IPS-18a (cell line): ENCODE results near the gene UGT1A7.
A peak's percentile ranks its signal among the peaks of the same experiment; 100 is the strongest.
"Not testable (repeated sequence)": the region's sequence is repeated elsewhere in the genome, so short reads cannot be mapped to it uniquely, and the experiment has no call there.

Experiments
- H3K27ac ChIP-seq: one replicate; pipeline ENCODE4 v1.5.1; 2013; ENCODE audit warnings: low read length
- H3K27me3 ChIP-seq: one replicate; pipeline ENCODE4 v1.6.1; 2013; ENCODE audit warnings: mild to moderate bottlenecking, low read length; ENCODE audit not compliant: control insufficient read depth, insufficient read depth
- H3K36me3 ChIP-seq: one replicate; pipeline ENCODE4 v1.6.1; 2013; ENCODE audit warnings: low read depth, low read length; ENCODE audit not compliant: control insufficient read depth
- H3K4me1 ChIP-seq: one replicate; pipeline ENCODE4 v1.6.1; 2013; ENCODE audit warnings: low read depth, low read length; ENCODE audit not compliant: control insufficient read depth
- H3K4me3 ChIP-seq: one replicate; pipeline ENCODE4 v1.5.1; 2013; ENCODE audit warnings: low read length
- H3K9ac ChIP-seq: one replicate; pipeline ENCODE4 v1.6.1; 2013; ENCODE audit warnings: mild to moderate bottlenecking, low read length, moderate library complexity
- H3K9me3 ChIP-seq: one replicate; pipeline ENCODE4 v1.6.1; 2013; ENCODE audit warnings: low read depth, low read length; ENCODE audit not compliant: control insufficient read depth

UGT1A7 gene

GRCh38 chr2:233700028-233700635 is 18.4 kb downstream of the UGT1A7 start:
- no peaks in the 10 kb centered on the region for H3K27me3 ChIP-seq
- H3K36me3 ChIP-seq: no peaks in the 10 kb centered on the region
- H3K9ac ChIP-seq: peak overlapping the region; percentile 51
- no peaks in the 10 kb centered on the region for H3K9me3 ChIP-seq
- peaks cover 11% of the 10 kb centered on the region for H3K4me1 ChIP-seq
- peak overlapping the region; percentile 82 for H3K27ac ChIP-seq
- H3K4me3 ChIP-seq: no peak overlapping the region

- not testable (repeated sequence) for H3K27ac ChIP-seq, H3K36me3 ChIP-seq, H3K27me3 ChIP-seq, H3K4me3 ChIP-seq, H3K9ac ChIP-seq, H3K9me3 ChIP-seq
- H3K4me1 ChIP-seq: peaks cover 11% of the 10 kb centered on the region
Measured at GRCh38 chr2:233700842-233701241, 19.1 kb downstream of the UGT1A7 start.

- Histone ChIP-seq H3K9me3 (no peaks in the 10 kb centered on the region), H3K9ac (no peak overlapping the region), H3K27me3 (no peaks in the 10 kb centered on the region), H3K4me3 (no peak overlapping the region), H3K36me3 (no peaks in the 10 kb centered on the region), H3K4me1 (peaks cover 11% of the 10 kb centered on the region), H3K27ac (no peak overlapping the region)
Measured at GRCh38 chr2:233702238-233702637, 20.5 kb downstream of the UGT1A7 start.

DNA sequence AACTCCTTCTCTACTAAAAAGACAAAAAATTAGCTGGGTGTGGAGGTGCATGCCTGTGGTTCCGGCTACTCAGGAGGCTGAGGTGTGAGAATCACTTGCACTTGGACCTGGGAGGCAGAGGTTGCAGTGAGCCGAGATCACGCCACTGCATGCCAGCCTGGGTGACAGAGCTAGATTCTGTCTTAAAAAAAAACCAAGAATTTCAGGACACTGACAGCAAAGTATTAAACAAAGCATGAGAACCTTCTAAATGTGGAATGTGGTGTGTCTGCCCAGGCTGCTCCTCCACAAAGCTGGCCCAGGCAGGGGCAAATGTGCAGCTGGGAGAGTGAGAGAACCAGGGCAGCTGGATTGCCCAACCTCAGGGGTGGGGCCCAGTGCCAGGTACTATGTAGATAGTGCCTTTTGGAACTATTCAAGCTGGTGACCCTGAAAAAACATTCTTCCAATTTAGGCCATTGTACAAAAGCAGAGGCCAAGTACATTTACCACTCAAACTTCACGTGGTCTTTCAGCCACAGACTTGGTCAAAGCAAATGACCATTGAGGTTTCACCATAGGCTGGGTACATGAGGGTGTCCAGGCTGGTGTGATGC is 24.3 kb downstream of the UGT1A7 start:
- Histone ChIP-seq H3K9me3 (no peaks in the 10 kb centered on the region), H3K27me3 (no peaks in the 10 kb centered on the region), H3K4me3 (no peak overlapping the region), H3K27ac (no peak overlapping the region), H3K36me3 (no peaks in the 10 kb centered on the region), H3K4me1 (no peaks in the 10 kb centered on the region), H3K9ac (no peak overlapping the region)

DNA sequence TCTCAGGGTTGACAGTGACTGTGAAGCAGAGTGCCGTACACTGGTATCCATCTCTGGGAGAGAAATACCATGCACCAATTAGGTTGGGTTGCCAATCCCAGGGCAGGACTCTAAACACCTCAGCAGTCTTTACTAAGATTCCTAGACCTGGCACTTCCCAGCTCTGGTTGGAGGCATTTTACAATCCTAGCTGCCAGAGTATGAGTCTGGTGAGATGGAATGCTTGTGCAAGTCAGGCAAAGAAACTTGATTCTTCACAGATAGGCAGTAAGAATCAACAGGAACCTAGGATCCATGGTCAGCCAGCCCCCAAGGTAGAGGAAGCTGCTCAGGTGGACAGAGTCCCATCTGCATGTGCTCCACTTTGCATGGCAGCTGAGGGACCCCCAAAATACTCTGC is 25.0 kb downstream of the UGT1A7 start:
- H3K9me3 ChIP-seq: no peaks in the 10 kb centered on the region
- H3K27ac ChIP-seq: no peak overlapping the region
- H3K36me3 ChIP-seq: no peaks in the 10 kb centered on the region
- H3K9ac ChIP-seq: no peak overlapping the region
- no peaks in the 10 kb centered on the region for H3K4me1 ChIP-seq
- H3K27me3 ChIP-seq: no peaks in the 10 kb centered on the region
- no peak overlapping the region for H3K4me3 ChIP-seq

- no peaks in the 10 kb centered on the region for H3K36me3 ChIP-seq
- no peaks in the 10 kb centered on the region for H3K4me1 ChIP-seq
- no peak overlapping the region for H3K9ac ChIP-seq
- H3K4me3 ChIP-seq: no peak overlapping the region
- H3K9me3 ChIP-seq: no peaks in the 10 kb centered on the region
- no peaks in the 10 kb centered on the region for H3K27me3 ChIP-seq
- no peak overlapping the region for H3K27ac ChIP-seq
Measured at GRCh38 chr2:233707940-233708644, 26.4 kb downstream of the UGT1A7 start.

- Histone ChIP-seq H3K9me3 (no peaks in the 10 kb centered on the region), H3K27ac (no peak overlapping the region), H3K9ac (no peak overlapping the region), H3K27me3 (no peaks in the 10 kb centered on the region), H3K36me3 (no peaks in the 10 kb centered on the region), H3K4me3 (no peak overlapping the region), H3K4me1 (no peaks in the 10 kb centered on the region)
Measured at GRCh38 chr2:233708942-233709341, 27.2 kb downstream of the UGT1A7 start.

GRCh38 chr2:233711312-233712008 is 29.8 kb downstream of the UGT1A7 start:
- Histone ChIP-seq H3K36me3 (no peaks in the 10 kb centered on the region), H3K27me3 (no peaks in the 10 kb centered on the region), H3K9ac (no peak overlapping the region), H3K4me3 (no peak overlapping the region), H3K4me1 (no peaks in the 10 kb centered on the region), H3K27ac (no peak overlapping the region), H3K9me3 (no peaks in the 10 kb centered on the region)

- no peaks in the 10 kb centered on the region for H3K36me3 ChIP-seq
- H3K9me3 ChIP-seq: no peaks in the 10 kb centered on the region
- H3K27me3 ChIP-seq: no peaks in the 10 kb centered on the region
- no peaks in the 10 kb centered on the region for H3K4me1 ChIP-seq
- H3K9ac ChIP-seq: no peak within 1 kb of the TSS
- H3K27ac ChIP-seq: no peak within 1 kb of the TSS
- H3K4me3 ChIP-seq: no peak within 1 kb of the TSS
Measured at GRCh38 chr2:233712611-233713261, 31.0 kb downstream of the UGT1A7 start, which contains the start of gene UGT1A5. TSS of gene UGT1A5 (plus strand) at chr2:233712907. CDS start at chr2:233712992, 85 bp downstream.

DNA sequence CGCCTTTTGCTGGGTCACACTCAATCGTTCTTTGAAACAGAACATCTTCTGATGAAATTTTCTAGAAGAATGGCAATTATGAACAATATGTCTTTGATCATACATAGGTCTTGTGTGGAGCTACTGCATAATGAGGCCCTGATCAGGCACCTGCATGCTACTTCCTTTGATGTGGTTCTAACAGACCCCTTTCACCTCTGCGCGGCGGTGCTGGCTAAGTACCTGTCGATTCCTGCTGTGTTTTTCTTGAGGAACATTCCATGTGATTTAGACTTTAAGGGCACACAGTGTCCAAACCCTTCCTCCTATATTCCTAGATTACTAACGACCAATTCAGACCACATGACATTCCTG is 31.5 kb downstream of the UGT1A7 start:
- H3K36me3 ChIP-seq: no peaks in the 10 kb centered on the region
- H3K27ac ChIP-seq: no peak overlapping the region
- no peak overlapping the region for H3K9ac ChIP-seq
- no peaks in the 10 kb centered on the region for H3K27me3 ChIP-seq
- H3K9me3 ChIP-seq: no peaks in the 10 kb centered on the region
- no peaks in the 10 kb centered on the region for H3K4me1 ChIP-seq
- H3K4me3 ChIP-seq: no peak overlapping the region

DNA sequence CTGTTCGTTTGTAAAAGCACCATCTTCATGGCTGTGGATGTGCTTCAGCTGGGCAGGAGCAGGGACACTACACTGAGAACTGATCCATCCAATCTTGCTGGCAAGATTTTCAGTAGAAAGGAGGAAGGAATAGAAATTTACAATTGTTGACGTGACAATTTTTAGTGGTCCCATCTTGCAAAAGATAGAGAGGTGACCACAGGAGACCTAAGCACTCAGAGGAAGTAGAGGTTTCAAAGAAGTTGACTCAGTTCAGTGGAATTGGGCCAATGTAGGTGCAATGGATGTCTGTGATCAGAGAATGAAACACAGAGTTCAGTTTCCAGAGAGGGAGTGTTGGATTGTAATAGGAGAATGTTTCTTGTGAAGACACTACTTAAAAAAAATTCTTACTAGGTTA is 32.4 kb downstream of the UGT1A7 start:
- Histone ChIP-seq H3K27me3 (no peaks in the 10 kb centered on the region), H3K9ac (no peak overlapping the region), H3K27ac (no peak overlapping the region), H3K4me1 (no peaks in the 10 kb centered on the region), H3K36me3 (no peaks in the 10 kb centered on the region), H3K9me3 (no peaks in the 10 kb centered on the region), H3K4me3 (no peak overlapping the region)
